ENCODE results near the gene STK16.

The STK16 gene

GRCh38 chr2:219213486-219214071 lies 31.7 kb upstream of the STK16 start:
- no peak for DNase-seq (ENCODE audit: extremely low read depth in 1 of 2, low read depth in 1 of 2)

- DNase-seq (ENCODE audit: extremely low read depth in 1 of 2, low read depth in 1 of 2): no peak
Observed at GRCh38 chr2:219214141-219214540, 31.1 kb upstream of the STK16 start.

DNA sequence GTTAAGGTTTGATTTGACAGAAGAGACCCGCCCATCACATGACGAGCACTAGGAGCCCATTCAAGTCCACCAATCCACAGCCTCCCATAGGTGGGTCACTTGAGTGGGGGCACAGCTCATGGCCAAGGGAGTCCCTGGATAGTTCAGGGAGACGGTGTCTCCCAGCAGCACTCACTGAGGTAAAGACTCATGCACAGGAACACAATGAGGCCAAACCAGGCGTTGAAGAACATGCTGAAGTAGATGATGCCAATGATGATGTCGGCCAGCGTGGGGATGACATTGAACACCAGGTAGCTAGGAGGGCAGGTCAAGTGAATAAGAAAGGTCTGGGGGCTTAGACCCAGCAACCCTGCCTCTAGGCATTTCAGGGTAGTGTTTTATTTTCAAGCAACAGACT lies 30.5 kb upstream of the STK16 start:
- no peak for DNase-seq (ENCODE audit: extremely low read depth in 1 of 2, low read depth in 1 of 2)

GRCh38 chr2:219215871-219216534 lies 29.3 kb upstream of the STK16 start:
- no peak for DNase-seq (ENCODE audit: extremely low read depth in 1 of 2, low read depth in 1 of 2)

DNA sequence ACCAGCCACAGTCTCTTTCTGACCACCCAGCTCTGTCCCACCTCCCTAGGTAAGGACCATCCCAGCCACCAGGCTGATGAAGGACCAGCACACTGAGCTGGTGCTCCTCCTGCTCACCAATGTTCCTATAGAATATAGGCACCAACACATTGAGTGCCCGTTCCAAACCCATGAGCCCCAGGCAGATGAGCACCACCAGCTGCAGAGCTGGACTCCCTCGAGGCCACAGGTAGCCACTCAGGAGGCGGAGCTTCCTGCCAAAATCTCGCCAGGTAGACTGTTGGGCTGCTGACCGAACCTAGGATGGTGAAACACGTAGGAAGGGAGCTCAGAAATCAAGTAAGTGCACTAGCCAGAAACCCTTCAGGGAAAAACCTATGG lies 28.8 kb upstream of the STK16 start:
- no peak for DNase-seq (ENCODE audit: extremely low read depth in 1 of 2, low read depth in 1 of 2)

DNA sequence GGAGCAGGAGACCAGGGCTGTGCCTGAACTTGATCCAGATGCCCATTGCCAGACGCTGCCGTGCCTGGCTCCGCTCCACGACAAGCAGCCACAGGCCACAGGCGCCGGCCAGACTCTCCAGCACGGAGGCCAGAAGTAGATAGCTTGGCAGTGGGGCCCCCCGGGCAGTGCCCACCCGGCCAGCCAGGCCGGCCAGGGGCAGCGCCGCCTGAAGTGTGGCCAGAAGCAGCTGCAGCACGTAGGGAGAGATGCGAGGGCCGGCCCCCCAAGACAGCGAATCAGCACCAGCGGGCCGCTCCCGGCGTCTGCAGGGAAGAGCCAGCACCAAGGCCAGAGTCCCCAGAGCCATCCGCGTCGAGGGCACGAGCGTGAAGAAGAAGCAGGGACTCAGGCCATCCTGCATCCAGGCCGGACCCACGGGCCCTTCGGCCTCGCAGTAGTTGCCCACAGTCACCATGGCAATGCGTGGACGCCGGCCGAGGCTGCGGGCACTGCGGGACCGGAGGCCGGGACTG lies 27.0 kb upstream of the STK16 start:
- no peak for DNase-seq (ENCODE audit: extremely low read depth in 1 of 2, low read depth in 1 of 2)

DNA sequence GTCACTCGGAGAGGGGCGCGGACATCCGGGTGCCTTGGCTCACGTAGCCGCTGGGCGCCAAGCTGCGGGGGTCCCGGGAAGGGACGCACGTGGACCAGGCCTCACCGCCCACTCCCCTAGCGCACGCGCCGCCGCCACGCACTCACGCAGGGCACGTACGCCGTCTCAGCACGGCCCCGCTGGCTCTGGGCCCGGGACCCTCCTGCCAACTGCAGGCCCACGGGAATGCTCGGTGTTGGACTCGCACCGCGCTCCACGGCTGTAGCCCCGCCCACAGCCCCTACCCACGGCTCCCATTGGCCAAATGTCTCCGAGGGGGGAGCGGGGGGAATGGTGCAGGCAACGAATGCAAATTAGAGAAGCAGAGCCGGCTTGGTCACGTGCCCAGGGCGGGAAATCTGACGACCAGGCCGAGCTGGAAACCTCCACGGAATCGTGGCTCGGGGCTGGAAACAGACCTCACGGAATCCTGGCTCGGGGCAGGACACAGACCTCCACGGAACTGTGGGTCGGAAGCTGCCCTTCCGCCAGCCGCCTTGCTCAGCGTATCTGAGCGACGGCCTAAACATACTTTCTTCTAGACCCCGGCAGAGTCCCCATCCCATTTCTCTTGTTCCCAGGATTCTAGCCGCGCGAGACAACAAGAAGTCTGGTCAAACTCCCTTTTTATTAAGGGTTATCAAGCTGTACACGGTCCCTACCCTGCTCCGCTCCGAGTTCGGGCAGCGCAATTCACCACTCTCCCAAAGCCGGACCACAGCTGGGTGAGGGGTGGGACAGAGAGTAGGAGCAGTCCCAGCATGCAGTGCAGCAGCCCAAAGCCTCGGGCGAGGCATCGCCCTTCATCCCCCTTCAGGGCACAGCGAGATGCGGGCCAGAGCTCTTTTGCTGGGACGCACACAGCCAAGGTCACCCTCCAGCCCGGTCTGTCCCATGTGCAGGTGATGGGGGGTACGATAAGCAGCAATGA lies 26.3 kb upstream of the STK16 start, which contains the start of gene ABCB6:
Gene ABCB6 (minus strand): TSS at position 227 of the 970 bp plus-strand sequence. CDS start 285 bp downstream, outside the sequence.
- peak; percentile 68 to 73 for DNase-seq (ENCODE audit: extremely low read depth in 1 of 2, low read depth in 1 of 2)

DNA sequence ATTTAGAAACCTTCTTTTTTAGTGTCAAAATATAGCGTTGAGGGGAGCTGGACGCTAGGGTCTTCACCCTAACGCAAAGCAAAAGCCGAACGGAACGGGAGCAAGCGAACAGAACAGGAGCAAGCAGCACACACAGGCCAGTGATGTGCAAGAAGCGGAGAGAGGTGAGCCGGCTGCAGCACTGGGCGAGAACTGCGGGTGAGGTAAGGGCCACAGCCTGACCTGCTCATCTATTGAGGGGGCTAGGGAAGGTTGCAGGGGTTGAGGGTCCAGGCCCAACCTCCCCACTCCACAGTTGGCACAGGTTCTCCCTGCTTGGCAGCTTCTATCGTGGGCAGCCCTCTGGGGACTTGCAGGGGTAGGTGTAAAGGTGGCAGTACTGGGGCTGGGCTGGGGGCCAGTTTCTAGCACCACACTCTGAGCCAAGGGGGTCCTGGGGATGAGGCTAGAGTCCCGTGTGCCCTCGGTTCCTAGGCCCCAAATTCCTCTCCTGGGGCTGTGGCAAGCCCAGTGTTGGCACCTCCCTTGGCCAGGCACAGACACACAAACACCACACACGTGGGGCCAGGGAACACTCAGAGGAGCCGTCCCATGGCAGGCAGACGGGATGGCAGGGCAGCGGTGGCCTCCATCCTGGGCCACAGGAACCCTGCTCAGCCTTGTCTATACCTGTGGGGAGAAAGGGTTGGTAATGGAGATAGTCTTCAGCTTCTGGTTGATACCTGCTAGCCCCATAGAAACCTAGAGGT lies 25.3 kb upstream of the STK16 start:
- no peak for DNase-seq (ENCODE audit: extremely low read depth in 1 of 2, low read depth in 1 of 2)

GRCh38 chr2:219220652-219221402 lies 24.5 kb upstream of the STK16 start:
- no peak for DNase-seq (ENCODE audit: extremely low read depth in 1 of 2, low read depth in 1 of 2)

GRCh38 chr2:219221957-219222518 lies 23.2 kb upstream of the STK16 start:
- DNase-seq (ENCODE audit: extremely low read depth in 1 of 2, low read depth in 1 of 2): no peak

DNA sequence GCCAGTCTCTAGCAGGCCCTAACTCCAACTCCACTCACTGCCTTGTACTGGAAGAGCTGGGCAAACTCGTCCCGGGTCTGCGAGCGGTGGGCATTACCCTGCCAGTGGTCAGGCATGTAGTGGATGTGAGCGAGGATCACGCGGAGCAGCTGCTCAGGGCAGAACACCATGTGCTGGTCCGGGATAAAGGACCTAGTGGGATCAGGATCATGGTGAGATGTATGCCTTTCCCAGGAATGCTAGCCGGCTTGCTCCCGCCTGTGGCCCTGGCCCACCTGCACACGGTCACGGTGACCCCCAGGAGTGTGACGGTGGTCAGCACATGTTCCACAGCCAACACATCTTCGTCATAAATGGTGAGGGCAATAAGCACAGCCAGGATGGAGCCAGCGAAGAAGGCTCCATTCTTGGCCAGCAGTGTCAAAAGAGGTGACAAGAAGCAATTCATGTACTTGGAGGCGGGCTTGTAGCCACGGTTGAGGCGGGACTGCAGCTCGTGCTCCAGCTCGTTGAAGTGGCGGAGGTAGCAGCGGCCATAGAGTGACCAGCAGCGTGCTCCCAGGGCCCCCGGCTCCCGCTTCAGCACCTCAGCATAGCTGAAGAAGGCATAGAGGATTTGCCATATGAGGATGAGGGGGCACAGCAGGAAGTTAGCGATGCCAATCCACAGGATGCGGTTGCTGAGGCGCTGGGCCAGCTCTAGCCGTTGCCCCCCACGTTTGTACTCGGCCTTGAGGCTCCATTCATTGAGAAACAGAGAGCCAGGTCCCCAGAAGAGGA lies 21.3 kb upstream of the STK16 start:
- no peak for DNase-seq (ENCODE audit: extremely low read depth in 1 of 2, low read depth in 1 of 2)

DNA sequence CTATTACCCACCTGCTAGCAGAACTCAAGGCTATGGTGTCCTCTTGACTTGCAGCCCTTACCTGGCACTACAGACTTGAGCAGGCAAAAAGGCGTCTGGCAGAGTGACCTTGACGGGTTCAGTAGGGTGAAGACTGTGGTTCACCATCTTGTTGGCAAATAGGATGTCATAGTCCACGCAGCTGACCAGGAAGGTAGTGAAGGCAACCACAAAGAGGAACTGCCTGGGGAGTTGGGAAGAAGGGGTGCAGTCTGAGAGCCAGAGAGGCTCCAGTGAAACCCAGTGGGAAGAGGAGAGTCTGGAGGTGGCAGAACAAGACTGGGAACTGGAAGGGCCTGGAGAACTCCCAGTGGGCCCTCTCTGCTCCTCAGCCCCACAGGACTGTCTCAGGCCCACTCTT lies 19.9 kb upstream of the STK16 start:
- DNase-seq (ENCODE audit: extremely low read depth in 1 of 2, low read depth in 1 of 2): no peak

- DNase-seq (ENCODE audit: extremely low read depth in 1 of 2, low read depth in 1 of 2): no peak
Observed at GRCh38 chr2:219228041-219228910, 17.0 kb upstream of the STK16 start.

DNA sequence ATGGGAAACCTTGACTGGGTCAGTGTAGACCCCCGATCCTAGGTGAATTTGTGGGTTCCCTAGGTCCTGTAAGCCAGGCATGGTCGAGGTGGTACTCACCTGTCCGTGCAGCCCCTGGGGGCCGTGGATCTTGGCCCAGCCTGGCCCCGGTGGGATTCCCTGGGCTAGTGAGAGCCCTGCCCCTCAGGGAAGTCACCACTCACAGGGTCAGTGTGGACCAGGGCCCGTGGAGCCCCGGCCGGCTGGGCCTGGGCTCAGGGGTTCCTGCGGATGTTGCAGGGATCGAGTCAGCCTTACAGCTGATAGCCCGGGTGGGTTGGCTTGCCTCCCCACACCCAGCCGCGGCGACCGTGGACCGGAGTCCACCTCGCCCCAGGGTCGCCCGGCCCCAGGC lies 16.4 kb upstream of the STK16 start:
- no peak for DNase-seq (ENCODE audit: extremely low read depth in 1 of 2, low read depth in 1 of 2)

DNA sequence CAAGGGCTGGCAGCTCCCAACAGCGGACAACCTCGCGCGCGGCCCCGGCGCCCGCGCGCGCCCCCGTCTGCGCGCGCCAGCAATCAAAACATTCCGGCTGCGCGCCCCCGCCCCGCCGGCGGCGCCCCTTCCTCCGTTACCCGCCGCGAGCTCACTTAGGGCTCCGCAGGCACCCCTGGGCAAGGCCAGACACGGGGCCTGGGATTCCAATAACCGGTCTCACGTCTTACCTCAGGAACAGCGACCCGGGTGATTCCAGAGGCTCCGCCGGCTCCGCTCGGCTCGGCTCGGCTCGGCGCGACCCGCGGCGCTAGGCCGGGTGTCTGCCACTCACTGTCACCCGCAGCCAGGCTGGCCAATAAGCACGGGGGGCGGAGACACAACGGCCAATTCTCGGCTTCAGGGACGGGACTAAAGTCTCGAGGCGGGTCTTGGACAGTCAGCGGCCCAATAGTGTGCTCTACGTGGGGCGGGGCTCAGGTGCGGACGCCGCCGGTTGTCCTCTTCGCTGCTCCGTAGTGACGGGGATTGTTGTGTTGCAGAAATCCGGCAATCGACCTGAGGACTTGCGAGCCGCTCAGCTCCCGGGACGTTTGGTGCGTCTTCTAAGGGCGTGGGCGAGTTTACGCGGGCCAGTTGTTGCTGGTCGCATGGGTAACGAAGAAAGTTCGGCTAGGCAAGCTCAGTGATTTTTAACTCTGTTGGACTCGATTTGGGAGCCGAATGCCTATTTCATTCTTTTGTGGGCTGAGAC lies 15.8 kb upstream of the STK16 start, which contains the start of the genes ANKZF1 and ATG9A:
Gene ANKZF1 (plus strand): TSS at position 502 of the 754 bp plus-strand sequence. CDS start 452 bp downstream, outside the sequence.
Gene ATG9A (minus strand): TSS at position 332 of the 754 bp plus-strand sequence. CDS start 1,612 bp downstream, outside the sequence.
- DNase-seq (ENCODE audit: extremely low read depth in 1 of 2, low read depth in 1 of 2): peak; percentile 93 to 94

DNA sequence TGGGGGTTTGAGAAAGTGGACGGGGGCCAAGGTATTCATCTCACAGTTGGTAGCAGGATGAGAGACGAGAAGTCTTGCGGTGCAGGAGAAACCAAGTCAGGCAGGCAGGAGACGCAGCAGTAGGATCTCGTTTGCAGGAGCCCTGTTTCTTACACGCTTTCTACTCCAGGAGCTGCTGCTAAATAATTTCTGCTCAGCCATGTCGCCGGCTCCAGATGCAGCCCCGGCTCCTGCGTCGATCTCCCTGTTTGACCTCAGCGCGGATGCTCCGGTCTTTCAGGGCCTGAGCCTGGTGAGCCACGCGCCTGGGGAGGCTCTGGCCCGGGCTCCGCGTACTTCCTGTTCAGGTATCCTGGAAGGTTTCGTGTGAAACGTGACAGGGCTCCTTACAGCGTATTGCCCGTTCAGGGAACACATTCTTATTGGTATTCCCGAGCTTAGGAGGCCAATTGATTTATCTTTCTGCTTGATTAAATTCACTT lies 15.2 kb upstream of the STK16 start:
- DNase-seq (ENCODE audit: extremely low read depth in 1 of 2, low read depth in 1 of 2): no peak

DNA sequence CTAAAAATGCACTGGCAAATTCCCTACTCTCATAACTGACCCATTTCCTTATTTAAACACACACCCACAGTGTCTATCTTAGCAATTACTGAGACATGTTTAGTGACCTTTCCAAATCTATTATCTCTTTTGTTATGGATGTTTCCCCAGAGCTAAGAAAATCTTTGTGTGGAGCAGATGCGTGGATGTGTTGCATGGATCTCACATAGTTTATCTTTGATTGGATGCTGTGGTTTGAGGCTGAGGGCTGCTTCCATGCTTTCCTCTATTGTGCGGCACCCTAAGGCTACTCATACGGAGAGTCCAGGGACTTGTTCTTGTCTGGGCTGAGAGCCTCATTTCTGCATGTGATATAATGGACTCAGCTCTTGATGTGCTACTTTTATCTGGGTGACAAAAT lies 10.9 kb upstream of the STK16 start:
- DNase-seq (ENCODE audit: extremely low read depth in 1 of 2, low read depth in 1 of 2): no peak
